NCI-H2171 (cell line): ENCODE measurements around the gene HPN.
"Not testable (repeated sequence)": the region's sequence is repeated elsewhere in the genome, so short reads cannot be mapped to it uniquely, and the experiment has no call there.

Experiments used
- DNase-seq: peaks from one replicate; lab custom pipeline; 2025; lab: John Stamatoyannopoulos, UW

Gene HPN

GRCh38 chr19:35042954-35043604, 1.6 kb downstream of the HPN start:
- DNase-seq: no peak

- DNase-seq: no peak
These were observed 2.4 kb downstream of the HPN start for GRCh38 chr19:35043906-35044305.

GRCh38 chr19:35044317-35045117, 3.0 kb downstream of the HPN start:
- DNase-seq: no peak

GRCh38 chr19:35045667-35046300, 4.3 kb downstream of the HPN start:
- no peak for DNase-seq

- no peak for DNase-seq
These were observed 4.9 kb downstream of the HPN start for GRCh38 chr19:35046461-35046860.

- DNase-seq: peak; percentile 40
These were observed 7.4 kb downstream of the HPN start for GRCh38 chr19:35048911-35049411.

GRCh38 chr19:35049456-35049855, 7.9 kb downstream of the HPN start:
- DNase-seq: no peak

GRCh38 chr19:35050662-35051061, 9.1 kb downstream of the HPN start:
- not testable (repeated sequence) for DNase-seq

GRCh38 chr19:35051268-35051667, 9.7 kb downstream of the HPN start:
- DNase-seq: not testable (repeated sequence)

- no peak for DNase-seq
These were observed 10.3 kb downstream of the HPN start for GRCh38 chr19:35051796-35052195.

GRCh38 chr19:35052599-35053190, 11.2 kb downstream of the HPN start:
- DNase-seq: no peak

- no peak for DNase-seq
These were observed 12.3 kb downstream of the HPN start for GRCh38 chr19:35053667-35054293.

- DNase-seq: no peak
These were observed 13.1 kb downstream of the HPN start for GRCh38 chr19:35054626-35055025.

- peak; percentile 89 for DNase-seq
These were observed 14.2 kb downstream of the HPN start for GRCh38 chr19:35055715-35056179.

- DNase-seq: peak; percentile 96
These were observed 15.1 kb downstream of the HPN start for GRCh38 chr19:35056513-35057063.

GRCh38 chr19:35058370-35058769, 16.8 kb downstream of the HPN start:
- no peak for DNase-seq

- no peak for DNase-seq
These were observed 17.7 kb downstream of the HPN start for GRCh38 chr19:35059006-35059798.

GRCh38 chr19:35059799-35060091, 18.2 kb downstream of the HPN start:
- DNase-seq: no peak

- DNase-seq: no peak
These were observed 18.8 kb downstream of the HPN start for GRCh38 chr19:35060160-35060855.
